ENCODE data around the gene PLA2G6.
"Not testable (repeated sequence)": the region's sequence is repeated elsewhere in the genome, so short reads cannot be mapped to it uniquely, and the experiment has no call there.

The PLA2G6 gene

DNA sequence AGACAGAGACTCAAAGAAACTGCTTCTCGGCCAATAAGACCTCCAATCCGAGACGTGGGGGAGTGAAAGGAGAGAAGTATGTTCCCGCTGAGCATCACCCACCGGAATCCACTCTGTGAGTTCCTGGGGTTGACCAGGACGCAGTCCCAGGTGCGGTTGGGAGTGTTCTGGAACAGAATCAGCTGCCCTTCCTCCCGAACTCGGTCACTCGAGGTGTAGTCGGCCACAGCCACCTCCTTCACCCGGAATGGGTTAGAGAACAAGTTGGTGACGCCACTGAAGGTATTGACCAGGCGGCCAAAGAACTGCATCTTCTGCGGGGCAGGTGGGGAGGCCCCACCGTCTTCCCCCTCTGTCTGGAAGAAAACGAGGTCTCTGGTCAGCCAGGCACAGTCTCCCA is 12.5 kb downstream of the PLA2G6 start:
- no peak for DNase-seq (ENCODE audit: low read depth, low spot score)

DNA sequence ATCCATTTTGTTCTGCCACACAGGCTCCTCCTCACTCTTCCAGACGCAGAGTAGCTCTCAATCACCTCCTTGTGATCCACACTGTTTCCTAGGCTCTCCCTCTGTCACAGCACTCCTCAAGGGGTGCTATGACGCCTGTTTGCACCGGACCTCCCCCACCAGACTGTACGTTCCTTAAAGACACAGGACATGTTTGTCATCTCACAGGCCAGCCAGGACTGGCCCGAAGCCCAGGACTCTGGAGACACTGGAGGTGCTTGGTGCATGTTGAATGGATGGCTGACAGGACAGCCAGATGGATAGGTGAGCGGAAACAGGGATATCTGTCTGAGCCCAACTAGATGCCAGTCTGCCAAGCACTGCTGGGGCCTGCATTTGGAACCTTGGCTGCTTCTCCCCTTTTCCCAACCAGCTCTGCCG is 13.6 kb downstream of the PLA2G6 start:
- DNase-seq (ENCODE audit: low read depth, low spot score) = no peak

DNA sequence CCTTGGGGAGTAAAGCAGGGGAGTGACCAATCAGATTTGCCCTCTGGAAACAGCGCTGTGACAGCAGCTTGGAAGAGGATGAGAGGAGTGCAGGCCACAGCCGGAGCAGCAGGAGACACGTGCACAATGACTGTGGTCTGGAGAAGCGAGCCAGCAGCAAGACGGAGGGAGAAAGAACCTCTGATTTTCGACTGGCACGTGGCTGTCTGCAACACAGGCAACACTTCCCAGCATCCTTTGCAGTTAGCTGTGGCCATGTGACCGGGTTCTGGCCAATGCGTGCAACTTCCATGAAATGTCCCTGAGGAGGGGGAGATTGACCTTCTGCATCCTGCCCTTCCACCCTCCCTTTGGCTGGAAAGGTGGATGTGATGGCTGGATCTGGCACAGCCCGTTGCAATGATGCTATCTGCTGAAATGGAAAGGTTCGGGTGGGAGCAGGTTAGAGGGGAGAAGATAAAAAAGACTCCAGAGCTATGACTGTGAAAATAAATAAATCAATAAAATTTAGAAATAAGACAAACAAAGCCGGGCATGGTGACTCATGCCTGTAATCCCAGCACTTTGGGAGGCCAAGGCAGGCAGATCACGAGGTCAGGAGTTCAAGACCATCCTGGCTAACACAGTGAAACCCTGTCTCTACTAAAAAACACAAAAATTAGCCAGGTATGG is 15.6 kb downstream of the PLA2G6 start:
- DNase-seq (ENCODE audit: low read depth, low spot score) = no peak

DNA sequence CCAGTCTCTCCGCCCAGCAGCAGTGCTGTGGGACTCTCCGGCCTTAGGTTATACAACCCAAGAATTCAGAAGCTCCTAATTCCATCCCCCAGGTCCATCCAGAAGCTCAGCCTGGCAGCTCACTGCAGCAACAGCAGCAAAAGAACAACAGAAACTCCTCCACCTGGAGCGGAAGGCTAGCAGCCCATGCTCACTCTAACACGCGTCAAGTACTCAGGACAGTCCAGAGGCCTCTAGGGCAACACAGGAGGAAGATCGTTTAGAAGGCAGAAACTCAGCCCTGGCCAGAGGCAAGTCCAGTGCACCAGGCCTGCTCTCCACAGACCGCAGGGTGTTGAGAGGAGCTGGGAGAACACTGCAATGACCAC is 17.1 kb downstream of the PLA2G6 start:
- no peak for DNase-seq (ENCODE audit: low read depth, low spot score)

DNA sequence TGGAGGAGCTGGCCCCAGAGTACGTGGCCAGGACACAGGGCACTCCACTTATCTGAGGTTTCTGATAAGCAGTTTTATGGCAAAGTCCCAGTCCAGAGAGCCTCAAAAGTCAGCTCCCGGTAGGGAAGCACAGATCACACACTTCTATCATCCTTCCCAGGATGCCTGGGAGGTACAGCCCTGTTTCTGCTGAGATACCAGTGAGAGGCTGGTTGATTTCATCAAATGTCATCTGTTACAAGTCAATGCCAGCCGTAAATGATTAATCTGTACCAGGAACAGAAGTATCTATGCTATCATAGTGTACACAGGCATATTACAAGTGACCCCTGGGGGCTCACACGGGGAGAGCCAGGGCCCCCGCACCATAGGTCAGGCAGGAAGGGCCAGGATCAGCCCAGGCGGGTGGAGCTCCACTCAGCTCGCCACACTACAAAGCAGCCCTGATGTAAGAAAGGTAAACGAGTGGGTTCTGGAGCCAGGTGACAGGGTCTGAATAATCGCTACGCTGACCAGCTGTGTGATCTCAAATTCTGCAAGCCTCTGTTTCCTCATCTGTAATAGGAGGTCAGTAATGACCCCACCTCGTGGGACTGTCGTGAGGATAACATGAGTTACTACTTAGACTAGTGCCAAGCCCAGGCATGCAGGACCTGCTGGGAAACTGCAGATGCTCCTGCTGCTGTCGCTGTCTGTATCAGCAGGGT is 17.6 kb downstream of the PLA2G6 start:
- DNase-seq (ENCODE audit: low read depth, low spot score) = no peak

DNA sequence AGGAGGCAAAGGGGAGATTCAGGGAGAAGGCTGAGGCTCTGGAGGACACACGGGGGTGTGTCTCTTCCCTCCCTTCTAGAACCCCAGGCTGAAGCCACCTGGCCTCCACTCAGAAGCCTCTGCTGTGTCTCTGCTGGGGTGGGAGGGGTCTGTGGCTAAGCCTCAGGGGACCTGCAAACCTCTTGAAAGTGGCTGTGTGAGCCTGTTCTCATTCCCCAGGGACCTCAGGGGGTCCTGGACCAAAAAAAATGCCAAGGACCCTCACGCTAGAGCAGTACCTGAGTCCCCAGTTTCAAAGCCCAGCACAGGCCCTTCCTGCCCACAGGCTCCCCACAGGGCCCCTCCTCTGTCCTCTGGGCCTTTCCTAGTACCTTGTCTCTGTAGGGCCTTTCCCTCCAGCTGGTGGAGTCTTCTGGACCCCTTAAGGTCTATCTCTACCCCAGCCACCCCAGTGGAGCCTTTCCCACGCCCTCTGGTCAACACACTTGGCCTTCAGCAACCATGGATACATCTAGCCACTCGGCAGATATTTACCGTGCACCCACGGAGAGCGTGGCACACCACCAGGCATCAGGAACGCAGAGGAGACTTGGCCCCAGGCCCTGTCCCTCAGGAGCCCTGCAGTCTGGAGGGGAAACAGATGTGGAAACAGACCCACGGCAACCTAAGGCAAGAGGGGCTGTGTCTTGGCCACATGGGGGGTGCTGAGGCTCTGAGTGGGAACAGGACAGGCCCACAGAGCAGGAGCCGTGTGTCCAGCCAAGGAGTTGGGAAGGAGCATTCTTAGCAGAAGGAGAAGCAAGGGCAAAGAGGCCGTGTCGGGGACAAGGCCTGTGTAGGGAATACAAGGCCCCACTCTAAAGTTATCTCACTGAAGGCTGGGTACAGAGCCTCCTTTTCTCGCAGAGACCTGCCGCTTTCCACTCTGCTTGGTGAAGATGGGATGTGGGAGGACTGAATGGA is 18.5 kb downstream of the PLA2G6 start:
- no peak for DNase-seq (ENCODE audit: low read depth, low spot score)

DNA sequence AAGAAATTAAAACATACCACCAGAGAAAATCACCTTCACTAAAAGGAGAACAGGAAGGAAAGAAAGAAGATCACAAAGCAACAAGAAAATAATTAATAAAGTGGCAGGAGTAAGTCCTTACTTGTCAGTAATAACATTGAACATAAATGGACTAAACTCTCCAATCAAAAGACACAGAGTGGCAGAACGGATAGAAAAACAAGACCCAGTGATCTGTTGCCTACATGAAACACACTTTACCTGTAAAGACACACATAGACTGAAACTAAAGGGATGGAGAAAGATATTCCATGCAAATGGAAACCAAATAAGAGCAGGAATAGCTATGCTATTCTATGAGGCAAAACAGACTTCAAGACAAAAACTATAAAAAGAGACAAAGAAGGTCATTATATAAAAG is 25.9 kb downstream of the PLA2G6 start:
- DNase-seq (ENCODE audit: low read depth, low spot score) = no peak

DNA sequence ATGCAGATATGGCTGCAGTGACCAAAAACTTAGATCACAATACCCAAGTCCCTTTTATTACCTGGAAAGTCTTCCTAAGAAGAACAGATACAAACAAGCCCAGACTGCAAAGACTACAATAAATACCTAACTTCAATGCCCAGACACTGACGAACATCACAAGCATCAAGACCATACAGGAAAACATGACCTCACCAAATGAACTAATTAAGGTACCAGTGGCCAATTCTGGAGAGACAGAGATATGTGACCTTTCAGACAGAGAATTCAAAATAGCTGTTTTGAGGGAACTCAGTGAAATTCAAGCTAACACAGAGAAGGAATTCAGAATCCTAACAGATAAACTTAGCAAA is 27.1 kb downstream of the PLA2G6 start:
- not testable (repeated sequence) for DNase-seq (ENCODE audit: low read depth, low spot score)

DNA sequence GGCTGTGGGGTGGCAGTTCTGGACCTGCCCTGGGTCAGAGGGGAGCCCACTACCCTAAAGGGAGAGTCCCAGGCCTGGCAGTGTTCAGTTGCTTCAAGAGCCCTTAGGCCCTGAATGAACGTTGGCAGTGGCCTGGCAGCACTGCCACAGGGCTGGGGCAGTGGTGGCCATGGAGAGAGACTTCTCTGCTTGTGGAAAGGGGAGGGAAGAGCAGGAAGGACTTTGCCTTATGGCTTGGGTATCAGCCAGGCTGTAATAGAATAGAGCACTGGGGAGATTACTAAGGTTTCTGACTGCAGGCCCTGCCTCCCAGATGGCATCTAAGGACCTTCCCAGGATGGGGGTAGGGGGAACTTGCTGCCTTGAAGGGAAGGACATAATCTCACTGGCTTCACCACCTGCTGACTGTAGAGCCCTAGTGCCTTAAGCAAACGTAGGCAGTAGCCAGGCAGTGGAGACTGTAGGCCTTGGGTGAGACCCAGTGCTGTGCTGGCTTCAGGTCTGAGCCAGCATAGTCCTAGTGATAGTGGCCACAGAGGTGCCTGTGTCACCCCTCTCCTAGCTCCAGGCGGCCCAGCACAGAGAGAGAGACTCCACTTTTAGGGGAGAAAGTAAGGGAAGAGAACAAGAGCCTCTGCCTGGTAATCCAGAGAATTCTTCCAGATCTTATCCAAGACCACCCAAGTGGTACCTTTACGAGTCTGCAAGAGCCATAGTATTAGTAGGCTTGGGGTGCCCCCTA is 27.6 kb downstream of the PLA2G6 start:
- no peak for DNase-seq (ENCODE audit: low read depth, low spot score)

DNA sequence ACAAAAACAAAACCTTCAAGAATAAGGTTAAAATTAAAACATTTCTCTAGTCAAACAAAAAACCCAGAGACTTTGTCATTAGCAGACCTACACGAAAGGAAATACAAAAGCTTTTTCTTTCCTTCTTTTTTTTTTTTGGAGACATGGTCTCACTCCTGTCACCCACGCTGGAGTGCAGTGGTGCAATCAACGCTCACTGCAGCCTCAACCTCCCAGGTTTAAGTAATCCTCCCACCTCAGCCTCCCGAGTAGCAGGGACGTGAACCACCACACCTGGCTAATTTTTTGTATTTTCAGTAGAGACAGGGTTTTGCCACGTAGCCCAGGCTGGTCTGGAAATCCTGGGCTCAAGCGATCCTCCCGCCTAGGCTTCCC is 30.5 kb downstream of the PLA2G6 start:
- no peak for DNase-seq (ENCODE audit: low read depth, low spot score)

DNA sequence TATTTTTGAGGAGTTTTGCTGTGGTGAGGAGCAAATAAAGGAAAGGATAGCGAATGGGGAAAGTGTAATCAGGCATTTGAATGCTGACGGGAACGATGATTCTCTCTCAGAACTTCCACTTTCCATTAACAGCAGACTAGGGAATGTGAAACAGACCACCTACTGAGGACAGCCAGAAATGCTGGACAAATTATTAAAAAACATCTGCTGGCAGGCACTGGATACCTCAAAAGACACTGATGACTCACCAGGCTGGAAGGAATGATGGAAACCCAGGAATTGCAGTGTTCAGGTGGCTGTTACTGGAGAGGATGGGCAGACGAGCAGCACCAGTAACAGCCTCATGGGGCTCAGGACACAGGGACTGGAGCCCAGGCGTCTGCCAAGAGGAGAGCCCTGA is 33.4 kb downstream of the PLA2G6 start:
- no peak for DNase-seq (ENCODE audit: low read depth, low spot score)

DNA sequence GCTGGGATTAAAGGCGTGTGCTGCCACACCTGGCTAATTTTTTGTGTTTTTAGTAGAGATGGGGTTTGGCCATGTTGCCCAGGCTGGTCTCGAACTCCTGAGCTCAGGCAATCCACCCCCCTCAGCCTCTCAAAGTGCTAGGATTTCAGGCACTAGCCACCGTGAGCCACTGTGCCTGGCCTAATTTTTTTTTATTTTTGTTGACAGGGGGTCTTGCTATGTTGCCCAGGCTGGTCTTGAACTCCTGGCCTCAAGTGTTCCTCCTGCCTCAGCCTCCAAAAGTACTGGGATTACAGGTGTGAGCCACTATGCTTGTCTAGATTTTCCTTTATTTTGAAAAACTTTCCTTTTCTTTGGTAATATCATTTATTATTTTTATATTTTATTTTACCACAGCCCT is 35.5 kb downstream of the PLA2G6 start:
- DNase-seq (ENCODE audit: low read depth, low spot score) = not testable (repeated sequence)

DNA sequence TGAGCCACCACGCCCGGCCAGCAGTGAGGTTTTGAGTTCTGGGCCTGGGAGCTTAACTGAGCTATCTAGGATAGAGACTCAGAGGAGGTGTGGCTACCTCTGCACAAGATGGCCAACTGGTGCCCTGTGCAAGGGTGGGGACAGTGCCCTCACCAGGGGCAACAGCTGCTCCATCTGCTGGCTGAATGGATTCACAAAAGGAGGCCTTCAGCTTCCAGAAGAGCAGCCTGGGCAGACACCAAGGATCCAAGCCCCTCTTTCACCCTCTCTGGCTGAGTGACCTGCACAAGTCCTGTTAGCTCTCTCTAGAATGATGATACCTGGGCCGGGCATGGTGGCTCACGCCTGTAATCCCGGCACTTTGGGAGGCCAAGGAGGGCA is 37.6 kb downstream of the PLA2G6 start:
- DNase-seq (ENCODE audit: low read depth, low spot score) = no peak

DNA sequence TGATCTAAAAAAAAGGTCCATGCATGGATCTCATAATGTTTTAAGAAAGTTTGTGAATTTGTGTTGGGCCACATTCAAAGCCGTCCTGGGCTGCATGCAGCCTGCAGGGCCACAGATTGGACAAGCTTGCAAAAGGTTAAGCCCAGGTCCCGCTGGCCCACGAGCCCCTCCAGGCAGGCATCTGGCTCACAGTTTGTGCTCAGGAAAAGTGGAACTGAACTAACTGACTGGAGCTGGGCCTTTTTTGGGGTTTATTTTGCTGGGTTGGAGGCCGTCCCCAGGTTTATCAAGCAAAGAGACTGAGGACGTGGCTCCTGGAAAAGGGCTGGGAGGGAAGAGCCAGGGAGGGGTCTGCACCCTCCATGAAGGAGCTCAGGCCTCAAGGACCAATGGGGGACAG is 39.0 kb downstream of the PLA2G6 start:
- DNase-seq (ENCODE audit: low read depth, low spot score) = no peak

DNA sequence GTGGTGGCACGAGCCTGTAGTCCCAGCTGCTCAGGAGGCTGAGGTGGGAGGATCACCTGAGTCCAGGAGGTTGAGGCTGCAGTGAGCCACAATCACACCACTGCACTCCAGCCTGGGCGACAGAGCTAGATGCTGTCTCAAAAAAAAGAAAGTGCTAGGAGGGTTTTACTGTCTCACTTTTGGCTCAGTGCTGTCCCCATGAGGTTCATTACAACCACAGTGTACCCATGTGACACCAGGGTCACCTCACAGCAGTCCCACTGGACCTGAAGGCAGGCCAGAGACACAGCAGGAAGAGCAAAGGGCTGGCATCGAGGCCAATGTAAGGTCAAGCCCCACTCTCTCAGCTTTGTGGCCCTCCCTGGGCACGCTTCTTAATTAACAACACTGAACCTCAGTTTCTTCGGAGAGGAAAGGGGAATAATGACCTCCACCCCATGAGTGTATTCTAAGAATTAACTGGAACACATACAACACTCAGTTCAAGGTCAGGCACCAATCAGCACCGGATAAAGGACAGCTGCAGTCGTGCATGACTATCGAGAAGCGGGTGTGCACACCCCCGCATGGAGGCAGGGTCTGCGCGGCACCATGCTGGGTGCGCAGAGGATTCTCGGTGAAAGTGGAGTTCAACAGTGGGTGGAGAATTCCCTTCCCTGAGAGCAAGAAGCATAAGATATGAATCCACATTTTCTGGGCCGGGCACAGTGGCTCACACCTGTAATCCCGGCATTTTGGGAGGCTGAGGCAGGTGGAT is 40.2 kb downstream of the PLA2G6 start:
- no peak for DNase-seq (ENCODE audit: low read depth, low spot score)

DNA sequence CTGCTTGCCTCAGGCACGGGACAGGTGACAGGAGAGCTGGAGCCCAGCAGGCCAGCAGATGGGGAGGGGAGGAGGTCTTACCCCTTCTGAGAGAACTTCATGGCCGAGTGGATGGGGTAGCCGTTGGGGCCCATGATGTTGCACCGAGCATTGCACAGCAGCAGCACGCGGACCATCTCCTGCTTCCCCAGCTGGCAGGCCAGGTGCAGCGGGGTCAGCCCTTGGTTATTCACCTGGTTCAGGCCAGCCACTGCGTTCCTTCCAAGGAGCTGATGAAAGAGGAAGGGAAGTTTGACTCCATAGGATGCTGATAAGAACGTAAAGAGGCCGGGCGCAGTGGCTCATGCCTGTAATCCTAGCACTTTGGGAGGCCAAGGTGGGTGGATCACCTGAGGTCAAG is 41.7 kb downstream of the PLA2G6 start:
- no peak for DNase-seq (ENCODE audit: low read depth, low spot score)

DNA sequence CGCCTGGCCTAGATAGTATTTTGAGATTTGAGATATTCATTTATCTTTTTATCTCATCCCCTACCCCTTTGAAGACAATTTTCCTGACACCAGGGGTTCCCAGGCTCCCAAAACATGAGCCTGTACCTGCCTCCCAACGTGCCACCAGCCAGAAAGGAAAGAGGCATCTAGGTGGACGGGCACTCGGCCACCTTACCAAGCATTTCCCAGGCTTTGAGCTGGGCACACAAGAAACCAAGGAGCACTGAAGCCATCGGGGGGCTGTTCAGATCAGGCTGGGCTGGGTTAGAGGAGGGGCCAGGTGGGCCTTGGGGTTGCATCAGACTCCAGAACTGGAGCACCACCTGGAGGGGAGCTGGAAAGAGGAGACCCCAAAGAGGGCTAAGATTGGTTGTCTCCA is 42.7 kb downstream of the PLA2G6 start:
- DNase-seq (ENCODE audit: low read depth, low spot score) = no peak

DNA sequence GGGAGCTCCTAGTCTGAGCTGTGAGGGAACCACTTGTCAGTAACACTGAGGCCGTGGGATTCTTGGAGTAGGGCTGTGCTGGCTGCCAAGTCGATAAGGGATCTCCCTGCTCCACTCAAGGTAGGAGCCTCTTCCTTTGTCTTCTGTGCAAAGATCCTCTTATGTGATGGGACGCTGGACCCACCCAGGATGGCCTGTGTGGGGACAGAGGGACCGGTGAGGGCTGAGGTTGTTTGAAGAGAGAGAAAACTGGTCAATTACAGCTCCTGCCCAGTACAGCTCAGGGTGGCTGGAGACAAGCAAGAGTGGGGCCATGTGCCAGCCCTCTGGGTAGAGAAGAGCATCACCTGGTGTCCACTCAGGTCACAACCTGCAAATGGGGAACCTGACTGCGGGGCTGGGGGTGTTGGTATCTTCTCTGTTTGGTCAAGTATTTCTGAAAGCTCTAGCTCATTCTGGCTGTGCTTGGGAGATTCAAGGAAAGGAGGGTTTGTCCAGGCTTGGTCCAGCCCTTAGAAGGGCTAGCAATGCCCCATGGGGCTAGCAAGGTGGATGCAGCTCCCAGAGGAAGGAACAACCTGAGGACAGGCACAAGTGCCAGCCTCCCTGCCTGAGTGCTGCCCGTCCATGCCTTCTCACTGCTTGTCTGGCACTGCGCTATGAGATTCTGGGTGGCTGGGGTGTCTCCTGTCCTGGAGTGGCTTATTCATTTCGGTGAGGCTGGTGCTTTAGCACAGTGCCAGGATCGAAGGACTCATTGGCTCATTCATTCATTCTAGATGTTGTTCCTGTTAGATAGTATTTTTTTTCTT is 43.5 kb downstream of the PLA2G6 start:
- no peak for DNase-seq (ENCODE audit: low read depth, low spot score)

DNA sequence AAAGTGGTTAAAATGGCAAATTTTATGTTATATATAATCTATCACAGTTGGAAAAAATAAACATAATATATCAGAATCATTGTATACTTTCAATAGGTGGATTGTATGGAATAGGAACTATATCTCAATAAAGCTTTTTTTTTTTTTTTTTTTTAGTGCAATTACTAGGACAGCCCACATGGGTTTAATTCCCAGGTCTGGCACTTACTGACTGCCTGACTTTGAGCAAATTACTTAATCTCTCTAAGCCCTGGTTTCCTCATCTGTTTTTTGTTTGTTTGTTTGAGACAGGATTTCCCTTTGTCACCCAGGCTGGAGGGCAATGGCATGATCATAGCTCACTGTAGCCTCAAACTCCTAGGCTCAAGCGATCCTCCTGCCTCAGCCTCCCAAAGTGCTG is 45.0 kb downstream of the PLA2G6 start:
- no peak for DNase-seq (ENCODE audit: low read depth, low spot score)

DNA sequence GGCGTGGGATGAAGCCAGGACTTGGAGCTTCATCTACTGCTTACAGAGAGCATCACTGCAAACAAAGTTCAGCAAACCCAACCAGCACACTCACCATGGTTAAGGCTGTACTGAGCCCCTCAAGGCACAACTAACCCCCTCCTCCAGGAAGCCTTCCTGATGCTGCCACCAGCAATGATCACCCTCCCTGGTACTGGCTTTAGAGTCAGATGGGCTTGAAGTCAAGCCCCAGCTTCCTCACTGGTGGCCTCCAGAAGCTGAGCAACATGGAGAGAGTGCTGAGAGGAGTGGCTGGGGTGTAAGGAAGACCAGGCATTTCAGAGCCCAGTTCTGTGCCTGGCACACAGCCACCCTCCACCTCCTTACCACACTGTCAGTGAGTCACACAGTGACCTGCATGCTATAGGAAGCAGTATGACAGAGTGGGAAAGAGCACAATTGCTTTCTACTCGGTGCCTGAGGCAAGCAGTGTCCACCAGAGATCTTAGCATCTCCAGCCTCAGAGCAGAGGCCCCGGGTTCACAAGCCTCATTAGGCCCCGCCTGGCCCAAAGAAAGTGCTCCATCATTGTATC is 46.4 kb downstream of the PLA2G6 start:
- no peak for DNase-seq (ENCODE audit: low read depth, low spot score)
